Measurements from ENCODE around the gene PDE4B. TPM values are rescaled to one million over a fixed set of nuclear protein-coding genes. Genes with fewer than 3 reads are reported as not detected.

The PDE4B gene
- total RNA-seq, 1 donor from 2014 or later, result 18.6 TPM

DNA sequence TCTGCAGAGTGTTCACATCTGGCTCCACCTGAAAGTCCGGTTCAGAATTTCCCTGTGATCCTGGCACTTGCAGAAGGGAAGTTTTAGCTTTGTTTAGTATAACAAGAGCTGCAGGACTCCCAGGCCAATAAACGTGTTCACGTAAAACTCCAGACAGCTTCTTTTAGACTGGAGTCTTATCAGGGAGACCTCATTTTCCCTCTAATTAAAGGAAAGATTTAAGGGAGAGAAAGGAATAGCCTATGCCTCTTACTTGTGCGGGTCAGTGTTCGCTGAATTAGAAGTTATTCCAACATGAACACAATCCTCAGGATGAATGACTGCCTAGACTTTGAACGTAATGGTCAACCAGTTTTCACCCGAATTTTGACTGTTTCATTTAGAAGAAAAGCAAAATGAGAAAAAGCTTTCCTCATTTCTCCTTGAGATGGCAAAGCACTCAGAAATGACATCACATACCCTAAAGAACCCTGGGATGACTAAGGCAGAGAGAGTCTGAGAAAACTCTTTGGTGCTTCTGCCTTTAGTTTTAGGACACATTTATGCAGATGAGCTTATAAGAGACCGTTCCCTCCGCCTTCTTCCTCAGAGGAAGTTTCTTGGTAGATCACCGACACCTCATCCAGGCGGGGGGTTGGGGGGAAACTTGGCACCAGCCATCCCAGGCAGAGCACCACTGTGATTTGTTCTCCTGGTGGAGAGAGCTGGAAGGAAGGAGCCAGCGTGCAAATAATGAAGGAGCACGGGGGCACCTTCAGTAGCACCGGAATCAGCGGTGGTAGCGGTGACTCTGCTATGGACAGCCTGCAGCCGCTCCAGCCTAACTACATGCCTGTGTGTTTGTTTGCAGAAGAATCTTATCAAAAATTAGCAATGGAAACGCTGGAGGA lies 539.2 kb downstream of the PDE4B start:
- DNase-seq (ENCODE audit: low spot score), result no peak

DNA sequence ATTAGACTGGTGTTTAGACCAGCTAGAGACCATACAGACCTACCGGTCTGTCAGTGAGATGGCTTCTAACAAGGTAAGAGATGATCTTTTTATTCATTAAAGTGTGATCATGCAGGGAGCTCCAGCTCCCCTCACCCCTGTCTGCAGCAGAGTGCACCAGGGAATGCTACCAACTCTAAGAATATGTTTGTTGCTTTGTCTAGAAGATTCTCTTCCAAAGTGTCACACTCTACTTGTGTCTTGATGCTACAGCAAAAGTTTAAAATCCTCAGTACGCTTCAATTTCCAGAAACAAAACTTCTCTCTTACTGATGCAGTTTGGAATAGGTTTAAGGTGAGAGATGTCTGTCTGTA lies 539.8 kb downstream of the PDE4B start:
- no peak for DNase-seq (ENCODE audit: low spot score)

DNA sequence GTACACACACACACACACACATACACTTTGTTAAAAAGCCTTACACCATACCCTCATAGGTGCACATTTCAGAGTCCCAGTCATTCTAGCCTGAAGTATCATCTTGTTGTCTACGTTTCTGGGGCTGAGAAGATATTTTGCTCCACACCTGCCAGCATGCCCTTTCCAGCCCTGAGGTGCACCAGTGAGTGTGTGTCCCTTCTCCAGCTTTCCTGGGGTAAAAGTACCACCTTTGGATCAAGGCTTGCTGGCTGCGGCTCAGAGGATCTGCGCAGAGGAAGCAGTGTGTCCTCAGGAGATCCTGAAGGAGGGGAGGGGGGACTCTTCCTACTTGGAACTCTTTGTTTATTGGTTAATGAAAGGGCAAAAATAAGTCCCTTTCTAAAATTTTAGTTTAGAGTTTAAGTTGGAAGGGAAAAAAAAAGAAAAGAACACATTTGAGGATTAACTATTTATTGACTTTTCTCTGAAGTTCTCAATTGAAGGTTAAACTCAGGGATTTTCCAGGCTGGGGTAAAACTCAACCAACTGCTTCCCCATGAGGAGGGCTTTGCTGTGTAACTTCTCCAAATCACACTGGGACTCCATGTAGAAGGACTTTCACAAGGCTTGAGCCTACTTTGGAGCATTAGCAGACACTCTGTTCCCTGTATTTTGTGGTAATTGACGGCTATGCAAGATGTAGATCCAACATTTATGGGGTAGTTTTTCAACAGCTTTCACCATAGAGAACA lies 540.9 kb downstream of the PDE4B start:
- DNase-seq (ENCODE audit: low spot score), result no peak

GRCh38 chr1:66334318-66334717 lies 541.6 kb downstream of the PDE4B start:
- DNase-seq (ENCODE audit: low spot score), result no peak

DNA sequence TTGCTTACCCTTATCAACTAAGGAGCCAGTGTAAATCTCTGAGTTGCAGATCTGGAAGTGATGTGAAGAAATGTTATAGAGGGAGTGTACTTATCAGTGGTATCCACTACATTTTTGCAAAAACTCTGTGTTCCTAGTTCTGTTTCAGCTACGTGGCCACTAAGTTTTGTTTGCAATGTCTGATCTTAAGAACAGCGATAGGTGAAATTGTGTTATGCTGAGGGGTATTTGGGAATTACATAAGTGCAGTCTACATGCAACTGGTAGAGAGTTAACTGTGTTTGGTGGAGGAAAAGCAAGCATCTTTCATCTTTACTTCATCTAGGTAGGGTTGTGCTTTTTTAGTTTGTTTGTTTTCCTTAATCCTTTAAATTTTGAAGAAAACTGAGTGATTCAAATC lies 542.4 kb downstream of the PDE4B start:
- no peak for DNase-seq (ENCODE audit: low spot score)

- no peak for DNase-seq (ENCODE audit: low spot score)
Measured at GRCh38 chr1:66335859-66336640, 543.4 kb downstream of the PDE4B start.

DNA sequence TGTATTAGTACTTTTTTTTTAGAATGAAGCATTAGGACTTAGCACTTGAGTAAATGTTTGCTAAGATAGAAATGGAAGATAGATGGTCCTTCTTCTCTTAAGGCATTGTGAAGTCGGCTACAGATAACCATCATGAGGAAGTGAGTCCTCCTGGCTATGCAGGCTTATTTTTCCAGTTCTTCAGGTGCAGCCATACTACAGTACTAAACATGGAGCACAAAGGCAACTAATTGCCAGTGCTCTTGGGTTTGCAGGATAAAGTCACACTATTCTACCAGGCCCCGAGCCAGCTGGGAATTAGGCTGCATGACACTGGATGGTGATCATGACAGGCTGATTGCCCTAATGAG lies 543.9 kb downstream of the PDE4B start:
- no peak for DNase-seq (ENCODE audit: low spot score)

GRCh38 chr1:66337249-66337648 lies 544.6 kb downstream of the PDE4B start:
- DNase-seq (ENCODE audit: low spot score), result no peak

- no peak for DNase-seq (ENCODE audit: low spot score)
Measured at GRCh38 chr1:66339944-66340343, 547.2 kb downstream of the PDE4B start.

GRCh38 chr1:66341446-66342089 lies 548.9 kb downstream of the PDE4B start:
- no peak for DNase-seq (ENCODE audit: low spot score)

DNA sequence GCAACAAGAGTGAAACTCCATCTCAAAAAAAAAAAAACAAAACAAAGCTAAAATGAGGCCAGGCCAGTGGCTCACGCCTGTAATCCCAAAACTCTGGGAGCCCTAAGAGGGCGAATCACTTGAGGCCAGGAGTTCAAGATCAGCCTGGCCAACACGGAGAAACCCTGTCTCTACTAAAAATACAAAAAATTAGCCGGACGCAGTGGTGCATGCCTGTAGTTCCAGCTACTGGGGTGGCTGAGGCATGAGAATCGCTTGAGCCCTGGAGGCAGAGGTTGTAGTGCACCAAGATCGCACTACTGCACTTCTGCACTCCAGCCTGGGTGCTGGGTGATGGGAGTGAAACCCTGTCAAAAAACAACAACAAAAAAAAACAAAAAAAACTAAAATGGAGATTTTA lies 550.0 kb downstream of the PDE4B start:
- DNase-seq (ENCODE audit: low spot score), result no peak

- DNase-seq (ENCODE audit: low spot score), result no peak
Measured at GRCh38 chr1:66343569-66344325, 551.1 kb downstream of the PDE4B start.

- DNase-seq (ENCODE audit: low spot score), result no peak
Measured at GRCh38 chr1:66346057-66346795, 553.5 kb downstream of the PDE4B start.

- no peak for DNase-seq (ENCODE audit: low spot score)
Measured at GRCh38 chr1:66346873-66347272, 554.2 kb downstream of the PDE4B start.

- no peak for DNase-seq (ENCODE audit: low spot score)
Measured at GRCh38 chr1:66348776-66349175, 556.1 kb downstream of the PDE4B start.

DNA sequence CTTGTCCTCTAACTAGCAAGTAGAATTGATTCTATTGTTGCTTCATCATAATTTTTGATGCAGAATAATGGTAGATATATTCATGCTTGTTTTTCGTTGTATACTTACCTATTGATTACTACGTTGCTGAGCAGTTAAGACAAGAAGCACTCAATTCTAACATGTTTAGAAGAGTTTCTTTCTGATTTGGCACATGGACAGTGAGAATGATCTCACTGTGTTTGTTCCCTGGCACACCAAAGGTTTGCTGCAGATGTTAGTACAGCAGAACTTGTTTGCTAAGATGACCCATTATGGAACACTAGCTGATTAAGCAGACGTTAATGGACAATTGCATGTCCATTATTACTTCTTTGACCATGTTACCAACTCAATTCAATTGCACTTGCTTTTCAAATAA lies 556.5 kb downstream of the PDE4B start:
- no peak for DNase-seq (ENCODE audit: low spot score)

GRCh38 chr1:66350001-66350547 lies 557.4 kb downstream of the PDE4B start:
- no peak for DNase-seq (ENCODE audit: low spot score)

DNA sequence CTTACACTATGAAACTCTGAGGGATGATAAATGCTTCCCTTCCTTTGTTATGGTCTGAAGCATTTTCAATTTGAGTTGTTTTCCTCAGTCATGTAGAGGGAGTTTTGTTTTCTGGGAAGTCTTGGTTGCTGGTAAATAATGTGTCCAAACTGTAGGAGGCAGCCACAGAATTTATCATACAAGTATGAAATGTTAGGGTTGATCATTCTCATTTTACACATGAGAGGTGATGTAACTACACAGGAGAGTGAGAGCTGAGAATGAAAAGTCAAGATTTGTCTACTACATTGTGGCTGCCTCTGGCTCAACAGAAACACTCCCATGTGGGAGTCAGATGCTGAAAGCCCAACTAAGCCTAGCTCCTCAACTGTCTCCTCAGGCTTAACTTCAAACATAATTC lies 558.8 kb downstream of the PDE4B start:
- no peak for DNase-seq (ENCODE audit: low spot score)

GRCh38 chr1:66351913-66352312 lies 559.2 kb downstream of the PDE4B start:
- no peak for DNase-seq (ENCODE audit: low spot score)

- no peak for DNase-seq (ENCODE audit: low spot score)
Measured at GRCh38 chr1:66352792-66353191, 560.1 kb downstream of the PDE4B start.
